Measurements from ENCODE around the gene TXLNB. TPM values are rescaled to one million over a fixed set of nuclear protein-coding genes. Genes with fewer than 3 reads are reported as not detected.
"Not testable (repeated sequence)": the region's sequence is repeated elsewhere in the genome, so short reads cannot be mapped to it uniquely, and the experiment has no call there.

Gene TXLNB
- total RNA-seq, 2 experiments from 2014 or later = 0.17 to 0.31 TPM

GRCh38 chr6:139243536-139243935, 48.3 kb downstream of the TXLNB start:
- Mint-ChIP-seq H3K27me3 (no peaks in the 10 kb centered on the region), H3K9me3 (no peaks in the 10 kb centered on the region), H3K27ac (no peak overlapping the region), H3K4me1 (ENCODE audit: low read depth) (peaks cover 13% of the 10 kb centered on the region), H3K4me3 (no peak overlapping the region), H3K36me3 (no peaks in the 10 kb centered on the region)
- no peak for DNase-seq
- POLR2A ChIA-PET = no interaction called here
- CTCF ChIA-PET = no interaction called here
- intact Hi-C loops (cut with micrococcal nuclease) = no loop called here

GRCh38 chr6:139242457-139243240, 49.1 kb downstream of the TXLNB start:
- Mint-ChIP-seq H3K27ac (no peak overlapping the region), H3K36me3 (no peaks in the 10 kb centered on the region), H3K27me3 (no peaks in the 10 kb centered on the region), H3K4me1 (ENCODE audit: low read depth) (peaks cover 8% of the 10 kb centered on the region), H3K9me3 (no peaks in the 10 kb centered on the region), H3K4me3 (no peak overlapping the region)
- CTCF ChIA-PET = interaction anchor here (0.6 to 2.7 kb wide), 3 partner anchors 8 to 122 kb away, joined by 3 to 10 read pairs (median 4); no protein-coding TSS in a partner anchor
- POLR2A ChIA-PET = no interaction called here
- DNase-seq = no peak
- intact Hi-C loops (cut with micrococcal nuclease) = no loop called here

- Mint-ChIP-seq H3K27me3 (no peaks in the 10 kb centered on the region), H3K4me3 (no peak overlapping the region), H3K4me1 (ENCODE audit: low read depth) (peaks cover 6% of the 10 kb centered on the region), H3K36me3 (no peaks in the 10 kb centered on the region), H3K27ac (no peak overlapping the region), H3K9me3 (no peaks in the 10 kb centered on the region)
- no peak for DNase-seq
- intact Hi-C loops (cut with micrococcal nuclease) = no loop called here
- ChIA-PET CTCF (interaction anchor here (1.0 to 2.7 kb wide), 4 partner anchors 10 to 129 kb away, joined by 3 to 10 read pairs (median 6); no protein-coding TSS in a partner anchor), POLR2A (no interaction called here)
These were observed 51.4 kb downstream of the TXLNB start for GRCh38 chr6:139240161-139241010.

GRCh38 chr6:139239064-139239463, 52.7 kb downstream of the TXLNB start:
- H3K27ac Mint-ChIP-seq = no peak overlapping the region
- DNase-seq = no peak
- H3K4me3 Mint-ChIP-seq = no peak overlapping the region
- no peaks in the 10 kb centered on the region for H3K36me3 Mint-ChIP-seq
- intact Hi-C loops (cut with micrococcal nuclease) = no loop called here
- ChIA-PET CTCF (no interaction called here), POLR2A (no interaction called here)
- peaks cover under 1% of the 10 kb centered on the region for H3K9me3 Mint-ChIP-seq
- H3K4me1 Mint-ChIP-seq (ENCODE audit: low read depth) = peaks cover 6% of the 10 kb centered on the region
- H3K27me3 Mint-ChIP-seq = no peaks in the 10 kb centered on the region

- ChIA-PET POLR2A (no interaction called here), CTCF (interaction anchor here (1.0 kb wide), 1 partner anchor 19 kb away, joined by 3 read pairs; no protein-coding TSS in a partner anchor)
- Mint-ChIP-seq H3K27me3 (no peaks in the 10 kb centered on the region), H3K4me1 (ENCODE audit: low read depth) (peaks cover 7% of the 10 kb centered on the region), H3K27ac (no peak overlapping the region), H3K36me3 (no peaks in the 10 kb centered on the region), H3K4me3 (no peak overlapping the region), H3K9me3 (peaks cover 7% of the 10 kb centered on the region)
- intact Hi-C loops (cut with micrococcal nuclease) = no loop called here
- DNase-seq = no peak
These were observed 55.7 kb downstream of the TXLNB start for GRCh38 chr6:139236105-139236504.

- Mint-ChIP-seq H3K4me1 (ENCODE audit: low read depth) (peaks cover 7% of the 10 kb centered on the region), H3K4me3 (no peak overlapping the region), H3K9me3 (peaks cover 7% of the 10 kb centered on the region), H3K36me3 (no peaks in the 10 kb centered on the region), H3K27ac (no peak overlapping the region), H3K27me3 (no peaks in the 10 kb centered on the region)
- intact Hi-C loops (cut with micrococcal nuclease) = no loop called here
- POLR2A ChIA-PET = no interaction called here
- CTCF ChIA-PET = no interaction called here
- no peak for DNase-seq
These were observed 56.1 kb downstream of the TXLNB start for GRCh38 chr6:139235661-139236060.

- H3K36me3 Mint-ChIP-seq, H3K27me3 Mint-ChIP-seq, H3K9me3 Mint-ChIP-seq, H3K4me3 Mint-ChIP-seq, H3K27ac Mint-ChIP-seq, DNase-seq, POLR2A ChIA-PET: not testable (repeated sequence)
- peaks cover 12% of the 10 kb centered on the region for H3K4me1 Mint-ChIP-seq (ENCODE audit: low read depth)
- CTCF ChIA-PET = interaction anchor here (0.5 kb wide), 1 partner anchor 9 kb away, joined by 4 read pairs; no protein-coding TSS in a partner anchor
- intact Hi-C loops (cut with micrococcal nuclease) = loop anchor here (5.0 kb wide), 1 partner anchor 128 kb away; no protein-coding TSS in a partner anchor
These were observed 57.6 kb downstream of the TXLNB start for GRCh38 chr6:139234193-139234592.

GRCh38 chr6:139231206-139231605, 60.6 kb downstream of the TXLNB start:
- ChIA-PET POLR2A (no interaction called here), CTCF (interaction anchor here (0.7 to 3.1 kb wide), 6 partner anchors 10 to 134 kb away, joined by 3 to 18 read pairs (median 4); no protein-coding TSS in a partner anchor)
- Mint-ChIP-seq H3K9me3 (peaks cover 7% of the 10 kb centered on the region), H3K27me3 (no peaks in the 10 kb centered on the region), H3K36me3 (no peaks in the 10 kb centered on the region), H3K4me3 (no peak overlapping the region), H3K27ac (no peak overlapping the region), H3K4me1 (ENCODE audit: low read depth) (peaks cover 12% of the 10 kb centered on the region)
- no peak for DNase-seq
- intact Hi-C loops (cut with micrococcal nuclease) = loop anchor here (5.0 kb wide), 1 partner anchor 131 kb away; no protein-coding TSS in a partner anchor

GRCh38 chr6:139230391-139230840, 61.4 kb downstream of the TXLNB start:
- CTCF ChIA-PET = interaction anchor here (0.7 to 3.1 kb wide), 8 partner anchors 11 to 135 kb away, joined by 3 to 18 read pairs (median 3); no protein-coding TSS in a partner anchor
- peaks cover 12% of the 10 kb centered on the region for H3K4me1 Mint-ChIP-seq (ENCODE audit: low read depth)
- no peak overlapping the region for H3K27ac Mint-ChIP-seq
- H3K36me3 Mint-ChIP-seq = no peaks in the 10 kb centered on the region
- intact Hi-C loops (cut with micrococcal nuclease) = loop anchor here (5.0 kb wide), 1 partner anchor 132 kb away; no protein-coding TSS in a partner anchor
- POLR2A ChIA-PET = interaction anchor here (1.0 kb wide), 1 partner anchor 30 kb away, joined by 3 read pairs; no protein-coding TSS in a partner anchor
- peaks cover 7% of the 10 kb centered on the region for H3K9me3 Mint-ChIP-seq
- H3K27me3 Mint-ChIP-seq = no peaks in the 10 kb centered on the region
- DNase-seq = no peak
- H3K4me3 Mint-ChIP-seq = no peak overlapping the region

GRCh38 chr6:139228387-139228786, 63.4 kb downstream of the TXLNB start:
- H3K36me3 Mint-ChIP-seq; H3K27ac Mint-ChIP-seq; H3K4me3 Mint-ChIP-seq; DNase-seq; intact Hi-C loops (cut with micrococcal nuclease); H3K27me3 Mint-ChIP-seq; H3K9me3 Mint-ChIP-seq; POLR2A ChIA-PET: not testable (repeated sequence)
- H3K4me1 Mint-ChIP-seq (ENCODE audit: low read depth) = peaks cover 12% of the 10 kb centered on the region
- CTCF ChIA-PET = interaction anchor here (1.5 to 3.1 kb wide), 2 partner anchors 9 to 136 kb away, joined by 4 to 16 read pairs; no protein-coding TSS in a partner anchor

- no peak overlapping the region for H3K27ac Mint-ChIP-seq
- ChIA-PET CTCF (interaction anchor here (0.6 to 6.8 kb wide), 56 partner anchors 9 to 404 kb away, joined by 3 to 242 read pairs (median 4); partner anchors contain the start of genes CITED2 and TXLNB), POLR2A (interaction anchor here (0.8 to 1.6 kb wide), 4 partner anchors 41 to 155 kb away, joined by 3 to 7 read pairs (median 4); partner anchors contain the start of gene CITED2)
- H3K4me3 Mint-ChIP-seq = no peak overlapping the region
- H3K27me3 Mint-ChIP-seq = no peaks in the 10 kb centered on the region
- H3K4me1 Mint-ChIP-seq (ENCODE audit: low read depth) = peaks cover 7% of the 10 kb centered on the region
- DNase-seq = no peak
- no peaks in the 10 kb centered on the region for H3K9me3 Mint-ChIP-seq
- H3K36me3 Mint-ChIP-seq = no peaks in the 10 kb centered on the region
- intact Hi-C loops (cut with micrococcal nuclease) = loop anchor here (1.0 to 5.0 kb wide), 6 partner anchors 29 to 145 kb away; partner anchors contain the start of gene TXLNB
These were observed 72.1 kb downstream of the TXLNB start for GRCh38 chr6:139219746-139220145.
